Measurements from ENCODE around the gene SAE1. TPM values are rescaled to one million over a fixed set of nuclear protein-coding genes. Genes with fewer than 3 reads are reported as not detected.
"Not testable (repeated sequence)": the region's sequence is repeated elsewhere in the genome, so short reads cannot be mapped to it uniquely, and the experiment has no call there.

Gene SAE1
- polyA plus RNA-seq, 2 of the 4 experiments (the other 2 are of a cell fraction), result 206 to 249 TPM

- peaks cover 22% of the 10 kb centered on the region for H3K4me1 ChIP-seq
- POLR2A ChIA-PET, result interaction anchor here (0.7 to 2.4 kb wide), 3 partner anchors 9 to 22 kb away, joined by 3 to 14 read pairs (median 5); partner anchors contain the start of gene CCDC9
- CTCF ChIA-PET, result interaction anchor here (0.6 to 16.0 kb wide), 44 partner anchors 8 to 462 kb away, joined by 3 to 893 read pairs (median 5); partner anchors contain the start of genes CCDC9, DHX34, INAFM1 and SAE1
- H3K4me2 ChIP-seq, result peak overlapping the region; percentile 32; the same call in 2 of the 3 replicates
- peak; percentile 99 for TF ChIP-seq CTCF (IDR thresholded peaks at IDR 0.05)
- peak; percentile 59 for TF ChIP-seq MAX (IDR thresholded peaks at IDR 0.05)
- peak; percentile 85; the same call in 1 of the 2 replicates for TF ChIP-seq KDM1A (IDR thresholded peaks at IDR 0.05; ENCODE audit: low read depth)
- no peak for TF ChIP-seq RARB (CRISPR knock-in tag; IDR thresholded peaks at IDR 0.05)
- peak; percentile 90 for TF ChIP-seq SMC3 (IDR thresholded peaks at IDR 0.05)
- TF ChIP-seq RAD21 (conservative IDR thresholded peaks at IDR 0.05 in 1 of 2, IDR thresholded peaks at IDR 0.05 in 1 of 2), result peak; percentile 69 to 71
- TF ChIP-seq CHD4 (IDR thresholded peaks at IDR 0.05; ENCODE audit: borderline replicate concordance), result peak; percentile 81; the same call in 1 of the 2 replicates
- no peak for TF ChIP-seq REST (IDR thresholded peaks at IDR 0.05)
- no peak for ATAC-seq
- FAIRE-seq, result no peak
- H3K9me3 ChIP-seq, result no peaks in the 10 kb centered on the region
- 34% methylated on average over 25 of the region's 25 CpGs for WGBS (ENCODE audit: missing lambda C conversion rate)
- no peak overlapping the region for H3K4me3 ChIP-seq
- peak; percentile 73 to 88 for DNase-seq (ENCODE audit: low read depth in 1 of 2, low spot score in 1 of 2)
- H3K27ac ChIP-seq, result peak overlapping the region in 1 of 2 experiments; percentile 47; a peak in 3 of 6 replicates
These were observed 116.8 kb downstream of the SAE1 start for GRCh38 chr19:47247308-47247990.

- ChIA-PET POLR2A (interaction anchor here (0.9 to 5.8 kb wide), 2 partner anchors 9 to 21 kb away, joined by 3 to 57 read pairs; no protein-coding TSS in a partner anchor), CTCF (interaction anchor here (0.6 to 16.0 kb wide), 6 partner anchors 7 to 134 kb away, joined by 3 to 893 read pairs (median 16); no protein-coding TSS in a partner anchor)
- Histone ChIP-seq H3K4me1 (peaks cover 30% of the 10 kb centered on the region), H3K4me2 (peak overlapping the region; percentile 45), H3K27ac (peak overlapping the region; percentile 37 to 74; a peak in 5 of 6 replicates)
- not testable (repeated sequence) for FAIRE-seq; DNase-seq (ENCODE audit: low read depth in 1 of 2, low spot score in 1 of 2); ATAC-seq; H3K4me3 ChIP-seq; H3K9me3 ChIP-seq
- 80% methylated on average over 8 of the region's 8 CpGs for WGBS (ENCODE audit: missing lambda C conversion rate)
- TF ChIP-seq CEBPB (IDR thresholded peaks at IDR 0.05), result peak; percentile 35 to 76; a peak in 3 of 4 replicates
These were observed 122.4 kb downstream of the SAE1 start for GRCh38 chr19:47253016-47253415.

GRCh38 chr19:47253467-47253881, 122.8 kb downstream of the SAE1 start:
- H3K27ac ChIP-seq, result peak overlapping the region; percentile 37 to 74; a peak in 5 of 6 replicates
- CTCF ChIA-PET, result interaction anchor here (0.6 to 16.0 kb wide), 8 partner anchors 8 to 240 kb away, joined by 3 to 893 read pairs (median 4); no protein-coding TSS in a partner anchor
- peaks cover 35% of the 10 kb centered on the region for H3K4me1 ChIP-seq
- H3K4me3 ChIP-seq, result no peak overlapping the region
- DNase-seq (ENCODE audit: low read depth in 1 of 2, low spot score in 1 of 2), result peak in 1 of 2 experiments; percentile 68
- peak overlapping the region; percentile 45 for H3K4me2 ChIP-seq
- 32% methylated on average over 3 of the region's 3 CpGs for WGBS (ENCODE audit: missing lambda C conversion rate)
- FAIRE-seq, result no peak
- H3K9me3 ChIP-seq, result no peaks in the 10 kb centered on the region
- no peak for ATAC-seq
- POLR2A ChIA-PET, result interaction anchor here (0.9 to 5.8 kb wide), 2 partner anchors 10 to 21 kb away, joined by 3 to 57 read pairs; no protein-coding TSS in a partner anchor
- TF ChIP-seq PBX3 (IDR thresholded peaks at IDR 0.05), result no peak
- TF ChIP-seq FOSL2 (IDR thresholded peaks at IDR 0.05), result no peak
- TF ChIP-seq FOSL2 (CRISPR knock-in tag; IDR thresholded peaks at IDR 0.05), result peak; percentile 80
